Right lobe of liver (tissue), 6 donors: ENCODE measurements around the gene FXYD1. TPM values are rescaled to one million over a fixed set of nuclear protein-coding genes. Genes with fewer than 3 reads are reported as not detected.

Experiments used
- ATAC-seq, 4 donors: fragments of 200-7000 bp; cut with Tn5 transposase; one replicate each; pipeline ENCODE4 v1.9.1; 2020; ENCODE audit warnings: mild to moderate bottlenecking in 4 of 4, moderate library complexity in 4 of 4
- DNase-seq, 3 donors: peaks; one replicate each; pipeline ENCODE4 v3.0.0-alpha.2; 2020
- H3K27ac ChIP-seq, 3 donors: fragments of 200-600 bp; one replicate each; pipeline ENCODE4 v1.8.0; 2022
- H3K27me3 ChIP-seq, 2 donors: fragments of 200-600 bp; one replicate each; pipeline ENCODE4 v1.8.0; 2022
- H3K36me3 ChIP-seq, 4 donors: fragments of 200-600 bp; sonication (generic) in 1 of 4; one replicate each; pipeline versions ENCODE4 v1.5.1 to v1.8.0; 2017 to 2022; ENCODE audit warnings: control low read depth in 1 of 4
- H3K4me1 ChIP-seq, 4 donors: fragments of 200-600 bp; sonication (generic) in 1 of 4; one replicate each; pipeline versions ENCODE4 v1.5.1 to v1.8.0; 2017 to 2022; ENCODE audit warnings: control low read depth in 1 of 4
- H3K4me3 ChIP-seq, 3 donors: fragments of 200-600 bp; one replicate each; pipeline ENCODE4 v1.8.0; 2022
- H3K9me3 ChIP-seq, 4 donors: fragments of 200-600 bp; sonication (generic) in 1 of 4; one replicate each; pipeline versions ENCODE4 v1.5.1 to v1.8.0; 2017 to 2022; ENCODE audit warnings: control low read depth in 1 of 4
- POLR2A ChIP-seq: fragments of 450-650 bp; IDR thresholded peaks from one replicate; pipeline ENCODE4 v1.6.1; 2017; ENCODE audit warnings: antibody characterized with exemption, mild to moderate bottlenecking
- WGBS: methylation state at CpG from one replicate; pipeline ENCODE4 v1.1.6; 2018; ENCODE audit warnings: low coverage, low lambda C conversion rate; ENCODE audit not compliant: insufficient coverage; ENCODE audit errors: missing lambda C conversion rate; 5-methylcytosine and 5-hydroxymethylcytosine counted together
- intact Hi-C, 2 donors: fragments of 100-400 bp; cut with DNase I; formaldehyde crosslinking; loops; one replicate each; pipeline versions ENCODE4 v1.11.2 to v1.14.1; 2022
- small RNA-seq, 2 experiments: library from RNA; depleted of rRNA; stranded (forward); fragments of <200 nt; gene quantifications; one replicate each; pipeline ENCODE3, GENCODE V24; 2016
- total RNA-seq, 6 experiments: library from RNA; depleted of rRNA in 2 of 6; stranded (reverse); fragments of >200 nt in 2 of 6; fragmentation: NEBNext Ultra II Directional in 3 of 6; extraction: Animal tissue kit (Norgen Biotek cat#: 25700) in 3 of 6; gene quantifications; one replicate each; pipeline versions ENCODE4 v1.1.0 to v1.2.4, GENCODE V29; 2016 to 2023
- TF ChIP-seq, protein P1 (sequence below), 4 donors: fragments of 200-600 bp in 3 of 4; fragments of 450-650 bp in 1 of 4; IDR thresholded peaks; one replicate each; pipeline versions ENCODE4 v1.5.1 to v1.8.0; 2016 to 2022; ENCODE audit warnings: antibody characterized with exemption in 4 of 4, mild to moderate bottlenecking in 2 of 4
- donor health status: DM: no; HTN: yes; CAD: no.
- donor health status: DM: no; HTN: no; CAD: no.
- donor health status: DM: no; HTN: no; CAD: no.
- donor health status: DM: no; HTN: yes; CAD: no.
- donor health status: DM: no; HTN: yes; CAD: no.

The FXYD1 gene
- total RNA-seq, 6 experiments from 2014 or later: 38.9 to 263 (median 140) TPM

DNA sequence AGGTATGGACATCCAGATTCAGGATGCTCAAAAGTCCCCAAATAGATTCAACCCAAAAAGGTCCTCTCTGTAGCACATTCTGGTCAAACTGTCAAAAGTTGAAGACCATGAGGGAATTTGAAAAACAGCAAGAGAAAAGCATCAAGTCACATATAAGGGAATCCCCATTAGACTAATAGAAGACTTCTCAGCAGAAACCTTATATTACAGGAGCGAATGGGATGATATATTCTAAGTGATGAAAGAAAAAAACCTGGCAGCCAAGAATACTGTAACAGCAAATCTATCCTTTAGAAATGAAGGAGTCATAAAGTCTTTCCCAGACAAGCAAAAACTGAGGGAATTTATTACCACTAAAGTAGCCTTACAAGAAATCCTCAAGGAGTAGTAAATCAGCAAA, 45.6 kb downstream of the FXYD1 start:
- TF ChIP-seq, protein P1, sequence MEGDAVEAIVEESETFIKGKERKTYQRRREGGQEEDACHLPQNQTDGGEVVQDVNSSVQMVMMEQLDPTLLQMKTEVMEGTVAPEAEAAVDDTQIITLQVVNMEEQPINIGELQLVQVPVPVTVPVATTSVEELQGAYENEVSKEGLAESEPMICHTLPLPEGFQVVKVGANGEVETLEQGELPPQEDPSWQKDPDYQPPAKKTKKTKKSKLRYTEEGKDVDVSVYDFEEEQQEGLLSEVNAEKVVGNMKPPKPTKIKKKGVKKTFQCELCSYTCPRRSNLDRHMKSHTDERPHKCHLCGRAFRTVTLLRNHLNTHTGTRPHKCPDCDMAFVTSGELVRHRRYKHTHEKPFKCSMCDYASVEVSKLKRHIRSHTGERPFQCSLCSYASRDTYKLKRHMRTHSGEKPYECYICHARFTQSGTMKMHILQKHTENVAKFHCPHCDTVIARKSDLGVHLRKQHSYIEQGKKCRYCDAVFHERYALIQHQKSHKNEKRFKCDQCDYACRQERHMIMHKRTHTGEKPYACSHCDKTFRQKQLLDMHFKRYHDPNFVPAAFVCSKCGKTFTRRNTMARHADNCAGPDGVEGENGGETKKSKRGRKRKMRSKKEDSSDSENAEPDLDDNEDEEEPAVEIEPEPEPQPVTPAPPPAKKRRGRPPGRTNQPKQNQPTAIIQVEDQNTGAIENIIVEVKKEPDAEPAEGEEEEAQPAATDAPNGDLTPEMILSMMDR (IDR thresholded peaks at IDR 0.05): no peak
- TF ChIP-seq POLR2A: no peak
- no peaks in the 10 kb centered on the region for H3K4me1 ChIP-seq
- no peak for DNase-seq
- no peaks in the 10 kb centered on the region for H3K9me3 ChIP-seq
- WGBS: 93% methylated on average over 1 of the region's 1 CpG
- H3K27ac ChIP-seq: no peak overlapping the region
- no peak overlapping the region for H3K4me3 ChIP-seq
- no peaks in the 10 kb centered on the region for H3K27me3 ChIP-seq
- H3K36me3 ChIP-seq: no peaks in the 10 kb centered on the region
- intact Hi-C loops: no loop called here
- ATAC-seq: no peak

DNA sequence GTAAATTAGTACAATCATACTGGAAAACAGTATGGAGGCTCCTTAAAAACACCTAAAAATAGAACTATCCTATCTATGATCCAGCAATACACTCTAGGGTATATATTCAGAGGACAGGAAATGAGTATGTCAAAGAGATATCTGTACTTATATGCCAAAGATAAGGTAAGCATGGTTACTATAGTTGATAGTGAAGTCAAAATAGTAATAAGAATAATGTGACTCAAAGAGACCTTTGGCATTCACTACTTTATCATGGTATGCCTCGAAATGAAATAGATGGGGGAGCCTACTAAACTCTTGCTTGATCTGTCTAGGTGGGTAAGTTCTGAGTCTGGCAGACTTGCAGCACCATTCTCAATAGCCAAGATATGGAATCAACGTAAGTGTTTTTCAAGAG, 46.3 kb downstream of the FXYD1 start:
- H3K4me1 ChIP-seq: no peaks in the 10 kb centered on the region
- DNase-seq (no peak), ATAC-seq (no peak)
- H3K27ac ChIP-seq: no peak overlapping the region
- 60% methylated on average over 2 of the region's 2 CpGs for WGBS
- TF ChIP-seq, protein P1 (IDR thresholded peaks at IDR 0.05): no peak
- no peak for TF ChIP-seq POLR2A
- H3K36me3 ChIP-seq: no peaks in the 10 kb centered on the region
- intact Hi-C loops: no loop called here
- no peaks in the 10 kb centered on the region for H3K27me3 ChIP-seq
- no peaks in the 10 kb centered on the region for H3K9me3 ChIP-seq
- H3K4me3 ChIP-seq: no peak overlapping the region

Small RNA genes lying within 50 kb of the gene (small RNA-seq; reads per million reads assigned to genes)
- 0 reads per million in 2 experiments for gene AC020907.2

Other genes with a start within 250 kb of the FXYD1 start
- gene ZNF30, start 211.9 kb upstream of the FXYD1 start, total RNA-seq: 1 to 10 TPM in 4 of 6 experiments, under 1 TPM in 2; 0.95 to 4.0 (median 1.4) TPM
- 1 to 10 TPM; 2.6 to 3.8 (median 3.2) TPM for gene ZNF792, start 174.6 kb upstream of the FXYD1 start, total RNA-seq
- 10 to 100 TPM; 10.4 to 34.8 (median 15.4) TPM for gene GRAMD1A, start 138.5 kb upstream of the FXYD1 start, total RNA-seq
- gene SCN1B, start 108.4 kb upstream of the FXYD1 start, total RNA-seq: 1 to 10 TPM; 2.6 to 4.9 (median 3.6) TPM
- 100 to 1,000 TPM; 285 to 486 (median 374) TPM for gene HPN, start 97.1 kb upstream of the FXYD1 start, total RNA-seq
- gene FXYD3, start 23.0 kb upstream of the FXYD1 start, total RNA-seq: 1 to 10 TPM in 1 of 6 experiments, not detected in 5; 1.0 TPM
- gene LGI4, start 3.8 kb upstream of the FXYD1 start, total RNA-seq: 1 to 10 TPM in 5 of 6 experiments, under 1 TPM in 1; 0.99 to 2.0 (median 1.5) TPM
- gene FXYD7, start 4.4 kb downstream of the FXYD1 start, total RNA-seq: under 1 TPM in 1 of 6 experiments, not detected in 5; 0.49 TPM
- 10 to 100 TPM in 4 of 6 experiments, 1 to 10 TPM in 2; 5.6 to 23.6 (median 14.2) TPM for gene FXYD5, start 15.9 kb downstream of the FXYD1 start, total RNA-seq
- gene FAM187B, start 89.9 kb downstream of the FXYD1 start, total RNA-seq: not detected
- 100 to 1,000 TPM in 4 of 6 experiments, 10 to 100 TPM in 2; 96.6 to 138 (median 112) TPM for gene LSR, start 110.2 kb downstream of the FXYD1 start, total RNA-seq
- gene USF2, start 130.1 kb downstream of the FXYD1 start, total RNA-seq: 10 to 100 TPM; 65.4 to 78.5 (median 75.7) TPM
- gene HAMP, start 143.7 kb downstream of the FXYD1 start, total RNA-seq: 100 to 1,000 TPM in 2 of 6 experiments, 10 to 100 TPM in 3, under 1 TPM in 1; 0.86 to 146 (median 65.3) TPM
- under 1 TPM in 1 of 6 experiments, not detected in 5; 0.40 TPM for gene MAG, start 153.3 kb downstream of the FXYD1 start, total RNA-seq
- 1 to 10 TPM in 3 of 6 experiments, under 1 TPM in 3; 0.39 to 1.3 (median 0.96) TPM for gene CD22, start 190.4 kb downstream of the FXYD1 start, total RNA-seq
- gene FFAR1, start 209.1 kb downstream of the FXYD1 start, total RNA-seq: not detected
- gene FFAR3, start 219.6 kb downstream of the FXYD1 start, total RNA-seq: under 1 TPM in 1 of 6 experiments, not detected in 5; 0.27 TPM
- not detected for gene GPR42, start 232.2 kb downstream of the FXYD1 start, total RNA-seq